Measurements from ENCODE around the gene LHX4.
A peak's percentile ranks its signal among the peaks of the same experiment; 100 is the strongest.

The LHX4 gene

GRCh38 chr1:180309338-180309737 lies 79.3 kb downstream of the LHX4 start:
- DNase-seq (ENCODE audit: low read depth) = peak; percentile 60
- no peak overlapping the region for H3K4me3 ChIP-seq (ENCODE audit: low read length)
- TF ChIP-seq CTCF (conservative IDR thresholded peaks at IDR 0.05; ENCODE audit: low read length) = no peak

- peak; percentile 46 for DNase-seq (ENCODE audit: low read depth)
- no peak for TF ChIP-seq CTCF (conservative IDR thresholded peaks at IDR 0.05; ENCODE audit: low read length)
- no peak overlapping the region for H3K4me3 ChIP-seq (ENCODE audit: low read length)
Observed at GRCh38 chr1:180310095-180310494, 80.0 kb downstream of the LHX4 start.

- H3K4me3 ChIP-seq (ENCODE audit: low read length) = no peak overlapping the region
- peak; percentile 20 for DNase-seq (ENCODE audit: low read depth)
- TF ChIP-seq CTCF (conservative IDR thresholded peaks at IDR 0.05; ENCODE audit: low read length) = no peak
Observed at GRCh38 chr1:180311011-180311730, 81.1 kb downstream of the LHX4 start.

GRCh38 chr1:180312926-180313325 lies 82.9 kb downstream of the LHX4 start:
- no peak overlapping the region for H3K4me3 ChIP-seq (ENCODE audit: low read length)
- DNase-seq (ENCODE audit: low read depth) = peak; percentile 30
- TF ChIP-seq CTCF (conservative IDR thresholded peaks at IDR 0.05; ENCODE audit: low read length) = no peak

- no peak overlapping the region for H3K4me3 ChIP-seq (ENCODE audit: low read length)
- DNase-seq (ENCODE audit: low read depth) = no peak
- no peak for TF ChIP-seq CTCF (conservative IDR thresholded peaks at IDR 0.05; ENCODE audit: low read length)
Observed at GRCh38 chr1:180327089-180327488, 97.0 kb downstream of the LHX4 start.

Measured in AG10803 (cell line).